HEK293T (cell line): ENCODE results near the gene STXBP3.

Source experiments
- CTBP1 ChIP-seq: fragments of 450-650 bp; IDR thresholded peaks from 2 replicates; pipeline ENCODE4 v1.6.1; 2016; ENCODE audit warnings: borderline replicate concordance
- FOXK2 ChIP-seq: fragments of 450-650 bp; IDR thresholded peaks from 2 replicates; pipeline ENCODE4 v1.6.1; 2016; ENCODE audit warnings: mild to moderate bottlenecking
- SP1 ChIP-seq: fragments of 450-650 bp; IDR thresholded peaks from 2 replicates; pipeline ENCODE4 v1.6.1; 2017

DNA sequence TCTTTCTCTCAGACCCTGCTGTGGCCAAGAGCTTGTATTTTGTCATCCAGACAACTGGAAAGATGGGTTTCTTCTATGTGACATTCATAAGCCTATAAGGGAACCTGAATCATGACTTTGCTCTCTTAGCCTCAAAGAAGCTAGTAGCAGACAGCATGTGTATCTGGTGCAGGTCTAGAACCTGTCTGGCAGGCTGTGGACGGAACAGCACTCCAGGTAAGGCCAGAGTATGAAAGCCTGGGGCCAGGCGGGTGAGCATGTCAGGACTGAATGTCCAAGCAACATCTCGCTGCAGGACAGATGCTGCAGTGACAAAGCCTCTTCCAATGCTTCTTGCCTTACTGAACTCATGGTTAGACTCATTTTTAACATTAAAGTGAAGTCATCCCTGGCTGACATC lies 77.6 kb downstream of the STXBP3 start:
- no peak for TF ChIP-seq CTBP1
- TF ChIP-seq FOXK2, result no peak
- no peak for TF ChIP-seq SP1
